GM18526 (cell line): Measurements from ENCODE around the gene SAPCD1.

Source experiments
- POLR2A ChIP-seq: IDR thresholded peaks from 3 replicates; pipeline ENCODE4 v1.6.1; 2011; ENCODE audit not compliant: insufficient read length; ENCODE audit errors: extremely low read depth

The SAPCD1 gene

DNA sequence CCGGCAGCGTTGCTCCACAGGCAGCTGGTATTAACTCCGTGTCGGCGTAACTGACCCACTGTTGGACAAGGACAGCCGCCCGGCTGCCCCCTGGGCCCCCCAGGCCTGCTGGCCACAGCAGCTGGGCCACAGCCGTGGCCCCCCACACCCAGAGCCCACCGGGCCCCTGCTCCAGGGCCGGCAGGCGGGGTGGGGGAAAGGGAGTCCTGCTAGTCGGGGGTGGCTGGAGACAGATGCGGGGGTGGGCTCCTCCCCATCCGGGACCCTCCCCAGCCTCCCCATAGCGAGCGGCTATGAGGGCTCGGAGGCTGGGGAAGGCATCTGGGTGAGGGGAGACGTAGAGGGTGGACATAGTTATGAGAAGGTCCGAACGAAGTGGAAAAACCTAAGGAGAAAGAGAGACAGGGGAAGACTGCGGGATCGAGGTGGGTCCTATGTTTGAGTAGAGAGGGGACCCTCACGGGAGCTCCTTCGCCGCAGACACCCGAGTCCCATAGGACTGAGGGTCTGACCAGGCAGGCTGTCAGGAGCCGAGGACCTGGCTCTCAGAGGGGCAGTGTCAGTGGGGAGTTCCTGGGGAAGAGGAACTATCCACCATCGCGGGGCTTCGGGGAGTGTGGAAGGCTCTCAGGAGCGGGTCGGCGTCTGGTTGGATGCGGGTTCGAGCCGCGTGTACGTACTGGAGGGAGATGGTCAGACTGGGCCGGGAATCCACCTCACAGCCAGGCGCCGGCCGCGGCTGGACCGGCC is 32.6 kb downstream of the SAPCD1 start:
- no peak for TF ChIP-seq POLR2A

DNA sequence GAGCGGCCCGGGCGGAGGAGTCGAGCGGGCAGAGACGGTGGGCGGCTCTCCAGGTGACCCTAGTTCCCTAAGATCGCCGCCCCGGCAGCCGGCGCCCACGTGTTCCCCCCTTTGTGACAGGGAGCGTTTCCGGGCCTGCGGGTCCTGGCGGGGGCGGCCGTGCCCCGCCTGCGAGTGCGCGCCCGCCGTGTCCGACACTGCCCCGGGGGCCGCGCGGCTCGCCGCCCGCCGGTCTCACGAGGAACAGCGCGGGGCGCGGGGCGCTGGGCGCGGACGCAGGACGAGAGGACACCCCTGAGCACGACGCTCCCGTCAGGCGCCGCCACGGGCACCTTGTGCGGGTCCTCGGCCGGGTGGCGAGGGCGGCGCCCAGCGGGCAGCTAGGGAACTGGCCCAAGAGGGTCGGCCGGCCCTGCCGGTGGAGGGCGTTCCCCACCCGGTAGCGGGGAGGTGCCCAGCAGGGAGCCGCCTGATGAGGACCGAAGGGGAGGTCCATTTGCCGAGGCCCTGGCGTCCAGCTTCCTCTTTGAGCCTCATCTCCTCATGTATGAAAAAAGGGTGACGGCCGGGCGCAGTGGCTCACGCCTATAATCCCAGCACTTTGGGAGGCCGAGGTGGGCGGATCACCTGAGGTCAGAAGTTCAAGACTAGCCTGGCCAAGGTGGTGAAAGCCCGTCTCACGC is 33.3 kb downstream of the SAPCD1 start, which contains the start of gene VARS1:
Gene VARS1, minus strand, starts transcription at position 137 of the 683 bp plus-strand sequence. CDS start 535 bp downstream, outside the sequence.
- peak; percentile 51 for TF ChIP-seq POLR2A

DNA sequence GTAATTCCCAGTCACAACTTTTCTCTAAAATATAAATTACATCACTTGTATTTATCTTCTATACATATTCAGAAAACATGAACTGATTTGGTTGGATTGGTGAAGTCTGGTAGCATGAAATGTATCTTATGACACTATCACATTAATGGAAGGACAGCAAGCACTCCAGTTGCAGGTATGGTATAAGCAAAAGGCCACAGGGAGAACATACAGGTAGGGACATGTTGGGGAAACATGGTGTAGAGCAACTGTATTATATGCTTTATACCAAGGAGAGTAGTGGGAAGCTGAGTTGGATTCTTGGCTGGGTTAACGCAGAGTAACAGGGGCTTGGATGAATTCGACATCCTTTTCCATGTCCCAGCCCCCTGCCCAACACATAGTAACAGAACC is 34.5 kb downstream of the SAPCD1 start:
- TF ChIP-seq POLR2A, result no peak

DNA sequence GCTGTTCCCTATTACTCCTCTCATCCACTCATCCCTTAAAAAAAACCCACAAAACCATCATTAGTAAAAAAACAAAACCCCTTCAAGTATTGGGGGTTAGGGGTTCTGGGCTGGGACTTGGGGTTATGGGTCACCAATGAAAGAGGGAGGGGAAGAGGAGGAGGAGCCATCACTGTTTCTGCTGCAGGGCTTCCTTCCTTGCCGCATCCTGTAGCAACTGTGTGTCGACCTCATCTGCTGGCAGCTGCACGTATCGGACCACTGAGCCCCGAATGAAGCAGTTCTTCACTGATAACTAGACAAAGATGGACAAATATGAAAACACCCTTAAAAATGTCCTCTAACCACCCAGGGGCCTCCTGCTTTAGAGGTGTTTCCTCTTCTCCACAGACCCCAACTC is 35.1 kb downstream of the SAPCD1 start:
- no peak for TF ChIP-seq POLR2A

DNA sequence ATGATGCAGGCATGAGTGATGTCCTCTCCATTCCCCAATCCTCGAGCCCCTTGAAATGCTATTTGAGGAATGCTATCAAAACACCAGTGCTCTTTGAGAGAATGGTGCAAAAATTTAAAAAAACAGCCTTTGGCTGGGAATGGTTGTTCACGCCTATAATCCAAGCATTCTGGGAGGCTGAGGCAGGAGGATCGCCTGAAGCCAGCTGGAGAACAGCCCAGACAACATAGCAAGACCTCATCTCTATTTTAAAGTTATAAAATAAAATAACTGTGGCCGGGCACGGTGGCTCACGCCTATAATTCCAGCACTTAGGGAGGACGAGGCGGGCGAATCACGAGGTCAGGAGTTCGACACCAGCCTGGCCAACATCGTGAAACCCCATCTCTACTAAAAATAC is 37.3 kb downstream of the SAPCD1 start:
- no peak for TF ChIP-seq POLR2A

DNA sequence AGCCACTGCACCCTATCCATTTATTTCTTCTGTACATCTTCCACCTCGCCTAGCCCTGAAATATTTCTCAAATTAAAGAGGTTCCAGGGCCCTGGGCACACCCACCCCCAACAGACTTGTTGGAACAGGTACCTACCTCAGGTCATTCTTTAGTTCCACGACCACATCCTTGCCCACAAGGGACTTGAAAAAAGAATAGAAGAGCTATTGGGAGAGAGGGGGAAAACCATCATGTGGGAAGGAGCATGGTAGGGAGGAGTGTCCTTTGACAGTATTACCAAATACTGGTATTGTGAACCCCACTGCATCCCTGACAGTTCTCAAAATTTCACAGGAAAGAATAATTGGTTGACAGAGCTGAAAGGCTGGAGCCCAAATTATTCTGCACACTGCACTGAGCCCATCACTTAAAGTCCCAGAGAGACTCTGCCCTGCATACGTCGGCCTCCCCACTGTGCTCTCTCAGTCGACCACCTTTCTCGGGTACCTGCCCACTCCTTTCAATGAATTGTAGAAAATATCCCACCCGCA is 43.5 kb downstream of the SAPCD1 start:
- no peak for TF ChIP-seq POLR2A

DNA sequence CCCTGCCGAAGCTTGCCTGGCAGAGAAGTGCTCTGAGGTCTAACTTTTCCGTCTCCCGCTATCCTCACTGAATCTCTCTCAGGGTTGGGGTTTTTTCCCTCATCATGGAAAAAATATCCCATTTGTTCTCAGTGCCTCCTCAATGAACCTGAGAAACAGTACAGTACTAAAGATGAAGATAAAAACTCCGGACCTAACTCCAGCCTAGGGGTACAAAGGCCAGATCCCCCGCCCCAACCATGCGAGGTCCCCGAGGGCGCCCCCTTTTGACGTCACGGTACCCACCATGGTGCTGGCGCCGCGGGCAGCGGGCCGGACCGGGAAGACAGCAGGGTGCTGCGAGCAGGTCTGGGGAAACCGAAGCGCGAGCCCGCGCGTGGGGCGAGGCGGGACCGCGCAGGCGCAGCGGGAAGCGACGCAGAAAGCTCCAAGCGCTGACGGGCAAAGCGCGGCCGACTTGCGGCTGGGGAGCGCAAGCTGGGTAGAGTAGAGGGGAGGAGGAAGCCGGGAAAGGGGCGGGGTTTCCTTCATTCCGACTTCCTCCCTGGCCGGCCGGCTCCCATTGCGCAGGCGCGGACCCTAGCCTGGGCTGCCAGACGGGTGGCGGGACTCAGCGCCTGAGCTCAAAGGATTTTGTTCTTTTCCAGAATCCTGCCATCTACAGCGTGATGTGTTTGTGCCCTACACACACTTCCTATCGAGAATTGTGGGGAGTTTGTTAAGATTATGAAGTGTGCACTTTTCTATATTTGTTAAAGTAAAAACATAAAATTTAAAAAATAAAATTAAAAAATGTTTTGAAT is 44.2 kb downstream of the SAPCD1 start, which contains the start of gene LSM2:
Gene LSM2, minus strand, starts transcription at position 497 of the 803 bp plus-strand sequence. Its CDS starts 209 bp downstream, at position 288.
- peak; percentile 88 for TF ChIP-seq POLR2A

DNA sequence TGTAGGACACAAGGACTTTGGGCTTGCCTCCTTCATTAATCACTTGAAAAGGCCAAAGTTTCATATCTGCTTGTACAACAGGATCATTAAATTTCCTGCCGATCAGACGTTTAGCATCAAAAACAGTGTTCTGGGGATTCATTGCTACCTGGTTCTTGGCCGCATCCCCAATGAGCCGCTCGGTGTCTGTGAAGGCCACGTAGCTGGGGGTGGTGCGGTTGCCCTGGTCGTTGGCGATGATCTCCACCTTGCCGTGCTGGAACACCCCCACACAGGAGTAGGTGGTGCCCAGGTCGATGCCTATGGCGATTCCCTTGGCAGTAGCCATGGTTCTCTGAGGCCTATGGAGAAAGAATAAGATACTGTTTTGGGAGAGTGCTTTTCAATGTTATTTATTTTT is 49.2 kb downstream of the SAPCD1 start:
- no peak for TF ChIP-seq POLR2A

DNA sequence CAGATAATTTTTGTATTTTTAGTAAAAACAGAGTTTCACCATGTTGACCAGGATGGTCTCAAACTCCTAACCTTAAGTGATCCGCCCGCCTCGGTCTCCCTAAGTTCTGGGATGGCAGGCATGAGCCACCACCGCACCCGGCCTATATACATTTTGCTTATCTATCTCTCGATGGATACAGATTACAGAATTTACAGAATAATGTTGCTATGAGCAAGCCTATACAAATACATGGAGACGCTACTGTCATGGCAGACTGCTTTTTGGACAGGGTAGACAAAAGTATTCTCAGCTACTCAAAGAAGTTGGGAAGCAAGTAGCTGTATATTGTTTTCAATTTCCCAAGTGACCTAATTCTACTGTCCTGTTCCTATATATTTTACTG is 51.0 kb downstream of the SAPCD1 start:
- TF ChIP-seq POLR2A, result no peak
